Measurements from ENCODE around the gene MYOZ1. TPM values are rescaled to one million over a fixed set of nuclear protein-coding genes. Genes with fewer than 3 reads are reported as not detected.

MYOZ1 gene
- total RNA-seq, 1 experiment from 2014 or later: not detected

- H3K9me3 ChIP-seq (replicated peaks): no peaks in the 10 kb centered on the region
Observed at GRCh38 chr10:73597346-73597745, 43.9 kb downstream of the MYOZ1 start.

GRCh38 chr10:73593812-73594211 is 47.5 kb downstream of the MYOZ1 start:
- H3K4me3 ChIP-seq: no peak overlapping the region
- H3K27me3 ChIP-seq (replicated peaks): no peaks in the 10 kb centered on the region
- no peak for DNase-seq (ENCODE audit: low read depth in 1 of 2, low spot score in 2 of 2)
- no peak overlapping the region for H3K27ac ChIP-seq
- peaks cover 34% of the 10 kb centered on the region for H3K4me1 ChIP-seq (replicated peaks)
- H3K36me3 ChIP-seq: no peaks in the 10 kb centered on the region
- H3K9me3 ChIP-seq (replicated peaks): no peaks in the 10 kb centered on the region

More at GRCh38 chr10:73597346-73597745, 43.9 kb downstream of the MYOZ1 start:
- no peaks in the 10 kb centered on the region for H3K36me3 ChIP-seq
- no peak overlapping the region for H3K4me3 ChIP-seq
- no peaks in the 10 kb centered on the region for H3K27me3 ChIP-seq (replicated peaks)
- no peak for DNase-seq (ENCODE audit: low read depth in 1 of 2, low spot score in 2 of 2)
- no peak overlapping the region for H3K27ac ChIP-seq
- peaks cover 2% of the 10 kb centered on the region for H3K4me1 ChIP-seq (replicated peaks)

- DNase-seq (ENCODE audit: low read depth in 1 of 2, low spot score in 2 of 2): no peak
- Histone ChIP-seq H3K9me3 (replicated peaks) (no peaks in the 10 kb centered on the region), H3K4me3 (no peak overlapping the region), H3K36me3 (no peaks in the 10 kb centered on the region), H3K27ac (no peak overlapping the region), H3K27me3 (replicated peaks) (no peaks in the 10 kb centered on the region), H3K4me1 (replicated peaks) (peaks cover 34% of the 10 kb centered on the region)
Observed at GRCh38 chr10:73593110-73593509, 48.2 kb downstream of the MYOZ1 start.

DNA sequence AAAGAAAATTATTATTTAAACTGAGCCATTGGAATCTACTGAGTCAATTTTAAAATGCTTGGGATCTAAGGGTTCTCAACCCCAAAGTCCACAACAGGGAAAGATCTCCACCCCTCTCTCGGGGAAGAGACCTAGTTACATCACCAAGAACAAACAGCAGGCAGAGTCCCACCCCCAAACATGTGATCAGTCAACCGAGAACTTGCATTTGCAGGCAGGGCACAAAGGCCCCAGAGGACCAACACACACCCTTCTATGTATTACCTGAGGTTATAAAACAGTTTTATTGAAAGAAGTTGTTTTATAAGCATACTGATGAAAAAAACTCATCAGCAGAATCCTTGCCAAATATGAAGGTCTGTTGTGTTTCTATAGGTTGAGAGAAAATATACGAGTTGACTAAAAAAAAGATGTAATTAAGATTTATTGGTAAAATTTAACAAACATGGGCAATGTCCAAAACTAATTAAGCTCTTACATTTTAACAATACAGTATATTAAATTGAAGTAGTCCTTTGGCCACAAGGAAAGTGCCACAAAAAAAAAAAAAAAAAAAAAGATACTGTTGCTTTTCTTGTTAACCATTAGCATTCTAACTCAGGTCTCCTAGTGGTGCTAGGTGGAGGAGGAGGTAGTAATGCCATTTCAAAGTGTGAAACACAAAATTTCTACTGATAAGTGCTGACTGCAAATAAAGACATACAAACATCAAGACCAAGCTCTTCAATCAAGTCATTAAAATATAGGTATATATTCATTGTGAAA is 49.2 kb downstream of the MYOZ1 start:
- Histone ChIP-seq H3K4me1 (replicated peaks) (peaks cover 34% of the 10 kb centered on the region), H3K27ac (peak overlapping the region; percentile 94), H3K4me3 (peak overlapping the region; percentile 16), H3K36me3 (no peaks in the 10 kb centered on the region), H3K27me3 (replicated peaks) (no peaks in the 10 kb centered on the region), H3K9me3 (replicated peaks) (no peaks in the 10 kb centered on the region)
- DNase-seq (ENCODE audit: low read depth in 1 of 2, low spot score in 2 of 2): peak; percentile 75 to 78

GRCh38 chr10:73590881-73591799 is 50.1 kb downstream of the MYOZ1 start, which contains the start of gene USP54:
Gene USP54, minus strand, starts transcription at chr10:73591342. Its CDS starts 15,684 bp downstream, at chr10:73575658.
- Histone ChIP-seq H3K27ac (peak within 1 kb of the TSS; percentile 94), H3K36me3 (no peaks in the 10 kb centered on the region), H3K4me1 (replicated peaks) (peaks cover 44% of the 10 kb centered on the region), H3K27me3 (replicated peaks) (no peaks in the 10 kb centered on the region), H3K4me3 (peak within 1 kb of the TSS; percentile 16), H3K9me3 (replicated peaks) (no peaks in the 10 kb centered on the region)
- DNase-seq (ENCODE audit: low read depth in 1 of 2, low spot score in 2 of 2): peak; percentile 68 to 90

- DNase-seq (ENCODE audit: low read depth in 1 of 2, low spot score in 2 of 2): no peak
- H3K36me3 ChIP-seq: no peaks in the 10 kb centered on the region
Observed at GRCh38 chr10:73589563-73590126, 51.6 kb downstream of the MYOZ1 start.

DNA sequence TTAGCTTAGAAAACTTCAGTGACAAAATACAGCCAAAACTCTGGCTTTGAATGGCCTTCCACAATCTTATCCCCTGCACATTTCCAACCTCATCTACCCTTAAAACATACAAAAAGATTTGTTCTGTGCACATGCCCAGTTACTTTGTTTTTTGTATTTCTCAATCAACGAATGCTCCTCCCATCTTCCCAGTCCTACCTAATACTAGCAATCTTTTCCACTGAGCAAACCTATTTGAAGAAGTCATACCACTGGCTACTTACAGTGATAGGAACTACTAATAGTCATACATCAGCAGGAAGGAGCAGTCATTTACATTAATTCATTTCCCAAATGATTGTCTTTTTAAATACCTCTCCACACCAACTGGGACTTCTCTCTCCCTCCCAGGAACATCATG is 52.6 kb downstream of the MYOZ1 start:
- Histone ChIP-seq H3K27me3 (replicated peaks) (no peaks in the 10 kb centered on the region), H3K4me1 (replicated peaks) (peaks cover 47% of the 10 kb centered on the region), H3K36me3 (no peaks in the 10 kb centered on the region), H3K4me3 (no peak overlapping the region), H3K27ac (no peak overlapping the region), H3K9me3 (replicated peaks) (no peaks in the 10 kb centered on the region)
- DNase-seq (ENCODE audit: low read depth in 1 of 2, low spot score in 2 of 2): no peak

More at GRCh38 chr10:73589563-73590126, 51.6 kb downstream of the MYOZ1 start:
- peaks cover 47% of the 10 kb centered on the region for H3K4me1 ChIP-seq (replicated peaks)
- no peaks in the 10 kb centered on the region for H3K9me3 ChIP-seq (replicated peaks)
- no peak overlapping the region for H3K4me3 ChIP-seq
- no peaks in the 10 kb centered on the region for H3K27me3 ChIP-seq (replicated peaks)
- no peak overlapping the region for H3K27ac ChIP-seq

- Histone ChIP-seq H3K4me1 (replicated peaks) (peaks cover 39% of the 10 kb centered on the region), H3K4me3 (no peak overlapping the region), H3K36me3 (no peaks in the 10 kb centered on the region), H3K27ac (peak overlapping the region; percentile 32), H3K27me3 (replicated peaks) (no peaks in the 10 kb centered on the region), H3K9me3 (replicated peaks) (no peaks in the 10 kb centered on the region)
- DNase-seq (ENCODE audit: low read depth in 1 of 2, low spot score in 2 of 2): peak in 1 of 2 experiments; percentile 36
Observed at GRCh38 chr10:73586583-73586984, 54.7 kb downstream of the MYOZ1 start.

- H3K4me3 ChIP-seq: no peak overlapping the region
- H3K36me3 ChIP-seq: no peaks in the 10 kb centered on the region
- peaks cover 27% of the 10 kb centered on the region for H3K4me1 ChIP-seq (replicated peaks)
- no peaks in the 10 kb centered on the region for H3K9me3 ChIP-seq (replicated peaks)
- no peak for DNase-seq (ENCODE audit: low read depth in 1 of 2, low spot score in 2 of 2)
- no peaks in the 10 kb centered on the region for H3K27me3 ChIP-seq (replicated peaks)
- H3K27ac ChIP-seq: no peak overlapping the region
Observed at GRCh38 chr10:73585327-73585726, 55.9 kb downstream of the MYOZ1 start.

DNA sequence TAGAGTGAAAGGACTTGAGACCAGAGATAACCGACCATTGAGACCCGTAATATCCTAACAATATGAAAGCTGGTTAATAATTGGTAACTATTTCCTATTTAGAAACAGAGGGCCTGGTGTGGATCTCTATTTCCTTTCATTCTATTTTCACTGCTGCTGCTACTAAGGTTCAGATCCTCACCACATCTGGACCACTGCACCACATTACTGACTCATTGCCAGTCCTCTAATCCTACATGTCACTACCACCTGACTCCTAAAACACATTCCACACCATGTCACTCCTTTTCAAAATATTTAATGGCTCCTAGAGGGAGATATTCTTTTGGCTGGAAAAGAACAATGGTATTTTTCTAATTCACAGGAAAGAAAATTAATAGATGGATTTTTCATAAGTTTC is 56.5 kb downstream of the MYOZ1 start:
- Histone ChIP-seq H3K9me3 (replicated peaks) (no peaks in the 10 kb centered on the region), H3K4me1 (replicated peaks) (peaks cover 21% of the 10 kb centered on the region), H3K36me3 (no peaks in the 10 kb centered on the region), H3K27me3 (replicated peaks) (no peaks in the 10 kb centered on the region), H3K27ac (no peak overlapping the region), H3K4me3 (no peak overlapping the region)
- DNase-seq (ENCODE audit: low read depth in 1 of 2, low spot score in 2 of 2): no peak

DNA sequence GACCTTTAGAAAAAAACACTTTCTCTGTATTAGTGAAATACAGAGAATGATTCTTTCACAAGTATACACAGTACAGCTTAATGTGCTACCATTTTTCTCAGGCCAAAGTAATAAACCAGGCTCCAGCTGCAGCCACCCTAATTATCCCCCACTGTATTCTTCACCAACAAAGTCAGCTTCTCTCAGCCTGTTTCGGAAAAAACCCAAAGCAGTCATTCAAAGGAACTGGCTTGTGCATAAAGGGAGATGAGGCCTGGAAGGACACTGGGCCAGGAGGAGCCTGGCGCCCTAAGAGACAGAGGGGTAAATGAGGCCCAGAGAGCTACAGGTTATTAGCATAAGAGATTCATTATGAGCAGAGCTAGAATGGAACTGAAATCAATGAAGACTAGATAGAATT is 59.4 kb downstream of the MYOZ1 start:
- Histone ChIP-seq H3K27ac (no peak overlapping the region), H3K4me3 (no peak overlapping the region), H3K9me3 (replicated peaks) (no peaks in the 10 kb centered on the region), H3K36me3 (no peaks in the 10 kb centered on the region; the same call in 1 of the 2 replicates), H3K27me3 (replicated peaks) (no peaks in the 10 kb centered on the region), H3K4me1 (replicated peaks) (peaks cover 11% of the 10 kb centered on the region)
- no peak for DNase-seq (ENCODE audit: low read depth in 1 of 2, low spot score in 2 of 2)
